NCI-H1105 treated with DMSO at 0.1 percent for 48 hours (cell line): ENCODE data around the gene SNCAIP.
A peak's percentile ranks its signal among the peaks of the same experiment; 100 is the strongest.
"Not testable (repeated sequence)": the region's sequence is repeated elsewhere in the genome, so short reads cannot be mapped to it uniquely, and the experiment has no call there.

Experiments
- DNase-seq: peaks from one replicate; lab custom pipeline; 2025; lab: John Stamatoyannopoulos, UW

Gene SNCAIP

GRCh38 chr5:122314036-122314435 lies 2.0 kb downstream of the SNCAIP start:
- peak; percentile 24 for DNase-seq

GRCh38 chr5:122315521-122315920 lies 3.5 kb downstream of the SNCAIP start:
- no peak for DNase-seq

GRCh38 chr5:122316656-122317055 lies 4.6 kb downstream of the SNCAIP start:
- peak; percentile 96 for DNase-seq

- DNase-seq: peak; percentile 24
Observed at GRCh38 chr5:122319897-122320296, 7.9 kb downstream of the SNCAIP start.

GRCh38 chr5:122321921-122322320 lies 9.9 kb downstream of the SNCAIP start:
- no peak for DNase-seq

- DNase-seq: peak; percentile 27
Observed at GRCh38 chr5:122322801-122323548, 10.9 kb downstream of the SNCAIP start.

GRCh38 chr5:122323738-122324137 lies 11.7 kb downstream of the SNCAIP start:
- DNase-seq: no peak

- DNase-seq: peak; percentile 57
Observed at GRCh38 chr5:122327110-122327509, 15.1 kb downstream of the SNCAIP start.

GRCh38 chr5:122330881-122331280 lies 18.8 kb downstream of the SNCAIP start:
- DNase-seq: no peak

- no peak for DNase-seq
Observed at GRCh38 chr5:122332599-122333555, 20.8 kb downstream of the SNCAIP start.

- no peak for DNase-seq
Observed at GRCh38 chr5:122333564-122333963, 21.5 kb downstream of the SNCAIP start.

- no peak for DNase-seq
Observed at GRCh38 chr5:122339591-122339990, 27.6 kb downstream of the SNCAIP start.

- DNase-seq: no peak
Observed at GRCh38 chr5:122341087-122341486, 29.1 kb downstream of the SNCAIP start.

GRCh38 chr5:122342256-122342655 lies 30.2 kb downstream of the SNCAIP start:
- DNase-seq: no peak

- no peak for DNase-seq
Observed at GRCh38 chr5:122346897-122347581, 35.0 kb downstream of the SNCAIP start.

- no peak for DNase-seq
Observed at GRCh38 chr5:122350496-122350895, 38.5 kb downstream of the SNCAIP start.

GRCh38 chr5:122351416-122352157 lies 39.5 kb downstream of the SNCAIP start:
- DNase-seq: no peak

GRCh38 chr5:122352331-122352730 lies 40.3 kb downstream of the SNCAIP start:
- no peak for DNase-seq

GRCh38 chr5:122353361-122353760 lies 41.3 kb downstream of the SNCAIP start:
- not testable (repeated sequence) for DNase-seq

GRCh38 chr5:122354293-122354692 lies 42.3 kb downstream of the SNCAIP start:
- DNase-seq: no peak

- DNase-seq: no peak
Observed at GRCh38 chr5:122355324-122355723, 43.3 kb downstream of the SNCAIP start.

GRCh38 chr5:122356855-122357254 lies 44.8 kb downstream of the SNCAIP start:
- no peak for DNase-seq
